NB4 (cell line): Measurements from ENCODE around the gene HECTD4.

Experiments
- CTCF ChIP-seq: IDR thresholded peaks from one replicate; pipeline ENCODE4 v1.5.1; 2012; ENCODE audit warnings: low read depth, low read length
- MAX ChIP-seq: IDR thresholded peaks from 2 replicates; pipeline ENCODE4 v1.6.1; 2011; ENCODE audit warnings: low read depth, low read length
- MYC ChIP-seq: IDR thresholded peaks from 2 replicates; pipeline ENCODE4 v1.6.1; 2011; ENCODE audit warnings: low read depth, low read length
- POLR2A ChIP-seq: IDR thresholded peaks from 2 replicates; pipeline ENCODE4 v1.6.1; 2011; ENCODE audit warnings: mild to moderate bottlenecking; ENCODE audit not compliant: insufficient read length; ENCODE audit errors: extremely low read depth

- TF ChIP-seq CTCF: no peak
- TF ChIP-seq POLR2A: no peak
- TF ChIP-seq MYC: no peak
- no peak for TF ChIP-seq MAX
Measured at GRCh38 chr12:112299704-112300103, 82.5 kb downstream of the HECTD4 start.
